Measurements from ENCODE around the gene FBXL17.
A peak's percentile ranks its signal among the peaks of the same experiment; 100 is the strongest.

FBXL17 gene

DNA sequence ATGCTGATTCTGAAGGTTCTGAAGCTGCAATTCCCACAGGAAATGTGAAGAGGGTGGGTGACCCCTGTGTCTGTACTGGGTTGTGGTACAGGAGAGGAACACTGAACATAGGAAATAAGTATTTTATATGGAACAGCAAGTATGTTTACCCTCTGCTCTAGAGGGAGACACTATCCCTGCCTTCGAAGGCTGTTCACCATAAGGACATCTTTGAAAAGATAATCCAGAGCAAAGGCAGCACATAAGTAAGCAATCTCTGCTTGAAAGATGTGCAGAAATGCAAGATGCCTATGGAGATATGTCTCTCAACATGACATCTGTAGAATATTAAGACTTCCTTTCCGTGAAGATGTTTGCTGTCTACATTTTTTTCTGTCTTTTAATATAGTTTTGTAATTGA, 526.7 kb downstream of the FBXL17 start:
- Histone ChIP-seq H3K4me3 (ENCODE audit: low read depth in 1 of 2, low read length in 2 of 2) (no peak overlapping the region), H3K36me3 (ENCODE audit: insufficient read depth, low read length) (no peaks in the 10 kb centered on the region), H3K27ac (ENCODE audit: low read length) (no peak overlapping the region), H3K9me3 (ENCODE audit: insufficient read depth, low read length, severe bottlenecking) (no peaks in the 10 kb centered on the region), H3K4me2 (ENCODE audit: insufficient read depth, low read length) (no peak overlapping the region), H3K27me3 (ENCODE audit: insufficient read depth, low read length, poor library complexity) (no peaks in the 10 kb centered on the region), H2AFZ (ENCODE audit: low read depth, low read length) (no peak overlapping the region), H4K20me1 (ENCODE audit: insufficient read depth, low read length) (no peaks in the 10 kb centered on the region), H3K9ac (ENCODE audit: low read depth, low read length) (no peak overlapping the region), H3K4me1 (ENCODE audit: insufficient read depth, low read length) (peaks cover 4% of the 10 kb centered on the region), H3K79me2 (ENCODE audit: insufficient read depth, low read length) (no peaks in the 10 kb centered on the region)
- no peak for DNase-seq
- TF ChIP-seq EZH2 (IDR thresholded peaks at IDR 0.05; ENCODE audit: borderline replicate concordance, low read depth, low read length, severe bottlenecking) = no peak
- TF ChIP-seq, protein P1, sequence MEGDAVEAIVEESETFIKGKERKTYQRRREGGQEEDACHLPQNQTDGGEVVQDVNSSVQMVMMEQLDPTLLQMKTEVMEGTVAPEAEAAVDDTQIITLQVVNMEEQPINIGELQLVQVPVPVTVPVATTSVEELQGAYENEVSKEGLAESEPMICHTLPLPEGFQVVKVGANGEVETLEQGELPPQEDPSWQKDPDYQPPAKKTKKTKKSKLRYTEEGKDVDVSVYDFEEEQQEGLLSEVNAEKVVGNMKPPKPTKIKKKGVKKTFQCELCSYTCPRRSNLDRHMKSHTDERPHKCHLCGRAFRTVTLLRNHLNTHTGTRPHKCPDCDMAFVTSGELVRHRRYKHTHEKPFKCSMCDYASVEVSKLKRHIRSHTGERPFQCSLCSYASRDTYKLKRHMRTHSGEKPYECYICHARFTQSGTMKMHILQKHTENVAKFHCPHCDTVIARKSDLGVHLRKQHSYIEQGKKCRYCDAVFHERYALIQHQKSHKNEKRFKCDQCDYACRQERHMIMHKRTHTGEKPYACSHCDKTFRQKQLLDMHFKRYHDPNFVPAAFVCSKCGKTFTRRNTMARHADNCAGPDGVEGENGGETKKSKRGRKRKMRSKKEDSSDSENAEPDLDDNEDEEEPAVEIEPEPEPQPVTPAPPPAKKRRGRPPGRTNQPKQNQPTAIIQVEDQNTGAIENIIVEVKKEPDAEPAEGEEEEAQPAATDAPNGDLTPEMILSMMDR (IDR thresholded peaks at IDR 0.05; ENCODE audit: borderline replicate concordance, extremely low read depth, low read length, poor library complexity, severe bottlenecking) = peak; percentile 17
- no peak for ATAC-seq (ENCODE audit: insufficient read depth, low read depth)

DNA sequence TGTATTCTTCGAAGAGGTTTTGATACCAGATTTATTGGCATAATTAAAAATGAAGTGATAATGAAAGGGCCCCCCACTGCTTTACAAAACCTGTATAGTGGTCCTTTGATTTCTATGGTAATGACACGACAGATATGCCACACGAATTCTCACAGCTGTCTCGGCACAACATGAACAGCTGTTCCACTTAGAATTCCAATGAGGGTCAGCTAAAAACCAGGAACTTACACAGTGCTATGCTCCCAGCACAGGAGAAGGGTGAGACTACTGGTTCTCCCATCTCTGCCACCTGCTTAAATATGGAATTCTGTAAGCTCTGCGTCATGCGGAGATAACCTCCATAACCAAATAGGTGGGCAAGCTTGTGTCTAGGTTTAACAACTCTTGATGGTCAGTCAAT, 528.2 kb downstream of the FBXL17 start:
- Histone ChIP-seq H3K4me1 (ENCODE audit: insufficient read depth, low read length) (no peaks in the 10 kb centered on the region), H3K4me2 (ENCODE audit: insufficient read depth, low read length) (no peak overlapping the region), H4K20me1 (ENCODE audit: insufficient read depth, low read length) (no peaks in the 10 kb centered on the region), H3K36me3 (ENCODE audit: insufficient read depth, low read length) (no peaks in the 10 kb centered on the region), H3K9me3 (ENCODE audit: insufficient read depth, low read length, severe bottlenecking) (no peaks in the 10 kb centered on the region), H3K4me3 (ENCODE audit: low read depth in 1 of 2, low read length in 2 of 2) (no peak overlapping the region), H3K9ac (ENCODE audit: low read depth, low read length) (no peak overlapping the region), H2AFZ (ENCODE audit: low read depth, low read length) (no peak overlapping the region), H3K27me3 (ENCODE audit: insufficient read depth, low read length, poor library complexity) (no peaks in the 10 kb centered on the region), H3K79me2 (ENCODE audit: insufficient read depth, low read length) (no peaks in the 10 kb centered on the region), H3K27ac (ENCODE audit: low read length) (no peak overlapping the region)
- DNase-seq (no peak), ATAC-seq (ENCODE audit: insufficient read depth, low read depth) (no peak)
- TF ChIP-seq EZH2 (IDR thresholded peaks at IDR 0.05; ENCODE audit: borderline replicate concordance, low read depth, low read length, severe bottlenecking) = no peak
- TF ChIP-seq, protein P1 (IDR thresholded peaks at IDR 0.05; ENCODE audit: borderline replicate concordance, extremely low read depth, low read length, poor library complexity, severe bottlenecking) = no peak

DNA sequence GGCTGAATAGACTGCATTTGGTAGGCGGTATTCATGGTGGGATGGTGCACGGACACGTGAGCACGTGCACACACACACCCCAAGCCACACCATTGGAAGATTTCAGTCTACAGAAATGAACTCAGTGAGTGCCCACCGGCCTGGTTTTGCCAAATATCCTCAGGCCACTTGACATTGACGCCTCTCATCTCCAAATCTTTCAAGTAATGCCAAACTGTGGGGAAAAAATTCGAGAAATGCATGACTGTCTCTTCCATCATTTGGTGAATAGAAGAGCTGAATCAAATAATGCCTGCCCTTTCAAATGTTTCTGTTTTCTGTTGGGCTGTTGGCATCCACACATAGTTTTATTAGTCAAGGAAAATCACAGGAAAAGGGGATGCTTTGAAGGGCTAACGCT, 528.9 kb downstream of the FBXL17 start:
- Histone ChIP-seq H4K20me1 (ENCODE audit: insufficient read depth, low read length) (no peaks in the 10 kb centered on the region), H3K36me3 (ENCODE audit: insufficient read depth, low read length) (no peaks in the 10 kb centered on the region), H3K4me1 (ENCODE audit: insufficient read depth, low read length) (no peaks in the 10 kb centered on the region), H3K4me2 (ENCODE audit: insufficient read depth, low read length) (no peak overlapping the region), H3K9ac (ENCODE audit: low read depth, low read length) (no peak overlapping the region), H3K27ac (ENCODE audit: low read length) (no peak overlapping the region), H3K79me2 (ENCODE audit: insufficient read depth, low read length) (no peaks in the 10 kb centered on the region), H3K9me3 (ENCODE audit: insufficient read depth, low read length, severe bottlenecking) (no peaks in the 10 kb centered on the region), H2AFZ (ENCODE audit: low read depth, low read length) (no peak overlapping the region), H3K27me3 (ENCODE audit: insufficient read depth, low read length, poor library complexity) (no peaks in the 10 kb centered on the region), H3K4me3 (ENCODE audit: low read depth in 1 of 2, low read length in 2 of 2) (no peak overlapping the region)
- no peak for DNase-seq
- TF ChIP-seq, protein P1 (IDR thresholded peaks at IDR 0.05; ENCODE audit: borderline replicate concordance, extremely low read depth, low read length, poor library complexity, severe bottlenecking) = no peak
- no peak for TF ChIP-seq EZH2 (IDR thresholded peaks at IDR 0.05; ENCODE audit: borderline replicate concordance, low read depth, low read length, severe bottlenecking)
- no peak for ATAC-seq (ENCODE audit: insufficient read depth, low read depth)

DNA sequence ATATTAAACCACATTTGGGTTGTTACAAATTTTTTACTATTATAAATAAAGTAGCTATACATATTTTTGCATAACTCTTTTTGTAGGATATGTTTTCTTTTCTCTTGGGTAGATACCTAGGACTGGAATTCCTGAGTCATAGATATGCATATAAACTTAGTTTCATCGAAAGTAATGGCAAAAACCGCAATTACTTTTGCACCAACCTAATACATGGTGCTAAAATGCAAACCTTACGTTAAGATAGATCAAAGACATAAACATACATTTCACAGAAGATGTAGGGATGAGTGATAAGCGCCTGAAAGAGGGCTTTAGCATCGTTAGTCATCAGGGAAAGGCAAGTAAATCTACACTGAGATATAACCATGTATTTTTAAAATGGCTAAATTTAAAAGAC, 532.8 kb downstream of the FBXL17 start:
- Histone ChIP-seq H2AFZ (ENCODE audit: low read depth, low read length) (no peak overlapping the region), H4K20me1 (ENCODE audit: insufficient read depth, low read length) (no peaks in the 10 kb centered on the region), H3K79me2 (ENCODE audit: insufficient read depth, low read length) (no peaks in the 10 kb centered on the region), H3K27me3 (ENCODE audit: insufficient read depth, low read length, poor library complexity) (no peaks in the 10 kb centered on the region), H3K27ac (ENCODE audit: low read length) (no peak overlapping the region), H3K4me3 (ENCODE audit: low read depth in 1 of 2, low read length in 2 of 2) (no peak overlapping the region), H3K36me3 (ENCODE audit: insufficient read depth, low read length) (no peaks in the 10 kb centered on the region), H3K4me1 (ENCODE audit: insufficient read depth, low read length) (no peaks in the 10 kb centered on the region), H3K9me3 (ENCODE audit: insufficient read depth, low read length, severe bottlenecking) (no peaks in the 10 kb centered on the region), H3K9ac (ENCODE audit: low read depth, low read length) (no peak overlapping the region), H3K4me2 (ENCODE audit: insufficient read depth, low read length) (no peak overlapping the region)
- DNase-seq = no peak
- ATAC-seq (ENCODE audit: insufficient read depth, low read depth) = no peak
- no peak for TF ChIP-seq EZH2 (IDR thresholded peaks at IDR 0.05; ENCODE audit: borderline replicate concordance, low read depth, low read length, severe bottlenecking)
- TF ChIP-seq, protein P1 (IDR thresholded peaks at IDR 0.05; ENCODE audit: borderline replicate concordance, extremely low read depth, low read length, poor library complexity, severe bottlenecking) = no peak

Measured in DND-41 (cell line).